ENCODE results near the gene OGDH. TPM values are rescaled to one million over a fixed set of nuclear protein-coding genes. Genes with fewer than 3 reads are reported as not detected.
A peak's percentile ranks its signal among the peaks of the same experiment; 100 is the strongest.

The OGDH gene
- total and polyA plus RNA-seq, 10 of the 15 experiments (the other 5 are each of a cell fraction or from before 2014, with no cell fraction given): 4.1 to 103 (median 48.4) TPM

GRCh38 chr7:44673324-44673723 lies 66.9 kb downstream of the OGDH start:
- DNase-seq (ENCODE audit: low read depth, low spot score): no peak
- Histone ChIP-seq H4K20me1 (ENCODE audit: control insufficient read depth, insufficient read depth) (no peaks in the 10 kb centered on the region), H3K27me3 (replicated peaks in 1 of 2; ENCODE audit: control insufficient read depth in 2 of 2, insufficient read depth in 2 of 2, low read length in 1 of 2) (no peaks in the 10 kb centered on the region), H3K4me3 (no peak overlapping the region), H3K27ac (ENCODE audit: control insufficient read depth, insufficient read depth) (no peak overlapping the region), H3K4me2 (ENCODE audit: control insufficient read depth, insufficient read depth) (no peak overlapping the region), H3K36me3 (ENCODE audit: control insufficient read depth in 2 of 2, insufficient read depth in 2 of 2, low read length in 1 of 2) (peaks cover 11 to 31% of the 10 kb centered on the region in 2 experiments), H3K9ac (ENCODE audit: control insufficient read depth, insufficient read depth, low read length) (no peak overlapping the region), H2AFZ (ENCODE audit: control insufficient read depth, low read depth, low read length) (no peak overlapping the region), H3K79me2 (ENCODE audit: control insufficient read depth, insufficient read depth, low read length) (no peaks in the 10 kb centered on the region), H3K4me1 (ENCODE audit: control insufficient read depth, insufficient read depth, low read length) (no peaks in the 10 kb centered on the region), H3K9me3 (replicated peaks; ENCODE audit: control insufficient read depth, insufficient read depth, low read length) (no peaks in the 10 kb centered on the region)
- WGBS (ENCODE audit: insufficient coverage, insufficient replicate concordance, low lambda C conversion rate, missing lambda C conversion rate): 87% methylated on average over 2 of the region's 2 CpGs
- intact Hi-C loops (cut with micrococcal nuclease; ENCODE audit: unreplicated experiment): no loop called here
- ATAC-seq: peak; percentile 83
- in situ Hi-C loops (cut with MboI): no loop called here
- SMC1A ChIA-PET (ENCODE audit: uncharacterized antibody, unreplicated experiment): no interaction called here
- CTCF ChIA-PET: no interaction called here
- POLR2A ChIA-PET: no interaction called here
- RAD21 ChIA-PET (ENCODE audit: unreplicated experiment): no interaction called here
- FAIRE-seq: no peak
- no TSS peak for BruUV-seq (replicated peaks)
- TF ChIP-seq NFIC (IDR thresholded peaks at IDR 0.05; ENCODE audit: low read depth, low read length) (no peak), CHD4 (IDR thresholded peaks at IDR 0.05) (no peak), FOXK2 (IDR thresholded peaks at IDR 0.05) (no peak), ZBTB4 (CRISPR knock-in tag; IDR thresholded peaks at IDR 0.05) (no peak), PAX5 (IDR thresholded peaks at IDR 0.05; ENCODE audit: borderline replicate concordance, low read depth, low read length) (0 out of 2 replicates have a peak, but pooled peaks have one; percentile 30), MEF2B (IDR thresholded peaks at IDR 0.05; ENCODE audit: partially characterized antibody, poor library complexity, severe bottlenecking) (no peak), MEF2A (IDR thresholded peaks at IDR 0.05; ENCODE audit: insufficient read depth, low read depth, low read length) (no peak), CHD1 (IDR thresholded peaks at IDR 0.05; ENCODE audit: low read depth, low read length) (no peak), NR2F1 (conservative IDR thresholded peaks at IDR 0.05) (peak; percentile 73), SP1 (IDR thresholded peaks at IDR 0.05; ENCODE audit: low read depth, low read length) (no peak), SREBF2 (IDR thresholded peaks at IDR 0.05; ENCODE audit: low read length) (no peak), RUNX3 (IDR thresholded peaks at IDR 0.05; ENCODE audit: low read length) (peak; percentile 31; the same call in 1 of the 2 replicates), KAT2A (conservative IDR thresholded peaks at IDR 0.05; ENCODE audit: control insufficient read depth, low read depth, low read length) (no peak), ATF2 (IDR thresholded peaks at IDR 0.05; ENCODE audit: low read length) (no peak), USF2 (IDR thresholded peaks at IDR 0.05; ENCODE audit: borderline replicate concordance, low read depth, low read length) (no peak), POU2F2 (IDR thresholded peaks at IDR 0.05; ENCODE audit: borderline replicate concordance, low read depth, low read length) (no peak), KDM1A (IDR thresholded peaks at IDR 0.05; ENCODE audit: borderline replicate concordance) (no peak), MAX (IDR thresholded peaks at IDR 0.05; ENCODE audit: low read depth, low read length) (no peak), IKZF2 (IDR thresholded peaks at IDR 0.05) (peak; percentile 46 to 53; a peak in 2 of 4 replicates), IKZF1 (conservative IDR thresholded peaks at IDR 0.05) (peak; percentile 53; the same call in 1 of the 2 replicates), CHD2 (IDR thresholded peaks at IDR 0.05; ENCODE audit: borderline replicate concordance, low read depth, low read length) (no peak), TCF12 (IDR thresholded peaks at IDR 0.05; ENCODE audit: low read depth, low read length) (no peak), SIN3A (IDR thresholded peaks at IDR 0.05; ENCODE audit: low read depth, low read length) (no peak)
